Prostate gland (tissue), 2 donors: ENCODE results near the gene NECAP2. TPM values are rescaled to one million over a fixed set of nuclear protein-coding genes. Genes with fewer than 3 reads are reported as not detected.

Experiments used
- DNase-seq: peaks from one replicate; pipeline ENCODE4 v3.0.0-alpha.2; 2019; ENCODE audit warnings: low spot score
- H3K27ac ChIP-seq, 2 donors: fragments of 200-600 bp; sonication (generic); 2 replicates each; pipeline ENCODE4 v1.5.1; 2017 to 2019
- H3K27me3 ChIP-seq: fragments of 200-600 bp; sonication (generic); replicated peaks from 2 replicates; pipeline ENCODE4 v1.5.1; 2019; ENCODE audit not compliant: insufficient read depth
- H3K36me3 ChIP-seq, 2 donors: fragments of 200-600 bp; sonication (generic); 1 replicate in 1 of 2; 2 replicates in 1 of 2; pipeline versions ENCODE4 v1.5.1 to v1.8.1; 2017 to 2019
- H3K4me1 ChIP-seq: fragments of 200-600 bp; sonication (generic); replicated peaks from 2 replicates; pipeline ENCODE4 v1.5.1; 2019
- H3K4me3 ChIP-seq, 2 donors: fragments of 200-600 bp; sonication (generic); 2 replicates each; pipeline ENCODE4 v1.5.1; 2017 to 2019
- H3K9me3 ChIP-seq: fragments of 200-600 bp; sonication (generic); 2 replicates; pipeline ENCODE4 v1.5.1; 2017
- POLR2A ChIP-seq: fragments of 450-650 bp; IDR thresholded peaks from one replicate; pipeline ENCODE4 v1.6.1; 2016; ENCODE audit warnings: antibody characterized with exemption, mild to moderate bottlenecking
- POLR2AphosphoS5 ChIP-seq: sonication (generic); formaldehyde crosslinking; IDR thresholded peaks from one replicate; pipeline ENCODE4 v1.6.1; 2017; ENCODE audit warnings: antibody characterized with exemption
- WGBS: methylation state at CpG from one replicate; pipeline ENCODE4 v1.1.5; 2018; 5-methylcytosine and 5-hydroxymethylcytosine counted together
- intact Hi-C: fragments of 100-400 bp; cut with DNase I; formaldehyde crosslinking; loops from one replicate; pipeline ENCODE4 v1.14.2; 2022
- total RNA-seq, 2 donors: library from RNA; depleted of rRNA; stranded (reverse); fragments of >200 nt; gene quantifications; one replicate each; pipeline ENCODE4 v1.1.0, GENCODE V29; 2016
- TF ChIP-seq, protein P1 (sequence below), 4 experiments: fragments of 200-600 bp in 2 of 4; fragments of 450-650 bp in 2 of 4; sonication (generic) in 2 of 4; IDR thresholded peaks; 1 replicate in 3 of 4; 2 replicates in 1 of 4; pipeline ENCODE4 v1.5.1; 2016 to 2019; ENCODE audit warnings: antibody characterized with exemption in 4 of 4, mild to moderate bottlenecking in 2 of 4, moderate library complexity in 2 of 4

Gene NECAP2
- total RNA-seq, 2 donors from 2014 or later: 43.7 to 106 TPM

GRCh38 chr1:16410803-16411202 is 29.7 kb upstream of the NECAP2 start:
- 96% methylated on average over 5 of the region's 5 CpGs for WGBS
- TF ChIP-seq POLR2AphosphoS5 (no peak), POLR2A (no peak)
- TF ChIP-seq, protein P1, sequence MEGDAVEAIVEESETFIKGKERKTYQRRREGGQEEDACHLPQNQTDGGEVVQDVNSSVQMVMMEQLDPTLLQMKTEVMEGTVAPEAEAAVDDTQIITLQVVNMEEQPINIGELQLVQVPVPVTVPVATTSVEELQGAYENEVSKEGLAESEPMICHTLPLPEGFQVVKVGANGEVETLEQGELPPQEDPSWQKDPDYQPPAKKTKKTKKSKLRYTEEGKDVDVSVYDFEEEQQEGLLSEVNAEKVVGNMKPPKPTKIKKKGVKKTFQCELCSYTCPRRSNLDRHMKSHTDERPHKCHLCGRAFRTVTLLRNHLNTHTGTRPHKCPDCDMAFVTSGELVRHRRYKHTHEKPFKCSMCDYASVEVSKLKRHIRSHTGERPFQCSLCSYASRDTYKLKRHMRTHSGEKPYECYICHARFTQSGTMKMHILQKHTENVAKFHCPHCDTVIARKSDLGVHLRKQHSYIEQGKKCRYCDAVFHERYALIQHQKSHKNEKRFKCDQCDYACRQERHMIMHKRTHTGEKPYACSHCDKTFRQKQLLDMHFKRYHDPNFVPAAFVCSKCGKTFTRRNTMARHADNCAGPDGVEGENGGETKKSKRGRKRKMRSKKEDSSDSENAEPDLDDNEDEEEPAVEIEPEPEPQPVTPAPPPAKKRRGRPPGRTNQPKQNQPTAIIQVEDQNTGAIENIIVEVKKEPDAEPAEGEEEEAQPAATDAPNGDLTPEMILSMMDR (IDR thresholded peaks at IDR 0.05): no peak
- no peaks in the 10 kb centered on the region for H3K4me1 ChIP-seq
- intact Hi-C loops: no loop called here
- no peaks in the 10 kb centered on the region for H3K36me3 ChIP-seq
- no peak overlapping the region for H3K27ac ChIP-seq
- H3K9me3 ChIP-seq: no peaks in the 10 kb centered on the region
- no peaks in the 10 kb centered on the region for H3K27me3 ChIP-seq
- no peak for DNase-seq
- no peak overlapping the region for H3K4me3 ChIP-seq

- H3K27me3 ChIP-seq: no peaks in the 10 kb centered on the region
- intact Hi-C loops: no loop called here
- H3K4me1 ChIP-seq: no peaks in the 10 kb centered on the region
- H3K4me3 ChIP-seq: no peak overlapping the region
- no peak for DNase-seq
- H3K27ac ChIP-seq: no peak overlapping the region
- no peaks in the 10 kb centered on the region for H3K36me3 ChIP-seq
- TF ChIP-seq POLR2AphosphoS5: no peak
- no peak for TF ChIP-seq POLR2A
- TF ChIP-seq, protein P1 (IDR thresholded peaks at IDR 0.05): no peak
- 86% methylated on average over 3 of the region's 3 CpGs for WGBS
- no peaks in the 10 kb centered on the region for H3K9me3 ChIP-seq
Measured at GRCh38 chr1:16413191-16413590, 27.3 kb upstream of the NECAP2 start.

GRCh38 chr1:16418823-16419425 is 21.6 kb upstream of the NECAP2 start:
- no peak overlapping the region for H3K27ac ChIP-seq
- H3K4me3 ChIP-seq: no peak overlapping the region
- intact Hi-C loops: no loop called here
- WGBS: 91% methylated on average over 7 of the region's 7 CpGs
- H3K9me3 ChIP-seq: no peaks in the 10 kb centered on the region
- no peaks in the 10 kb centered on the region for H3K4me1 ChIP-seq
- no peak for TF ChIP-seq POLR2AphosphoS5
- TF ChIP-seq, protein P1 (IDR thresholded peaks at IDR 0.05): no peak
- no peak for TF ChIP-seq POLR2A
- no peak for DNase-seq
- no peaks in the 10 kb centered on the region for H3K27me3 ChIP-seq
- no peaks in the 10 kb centered on the region for H3K36me3 ChIP-seq

- H3K27me3 ChIP-seq: no peaks in the 10 kb centered on the region
- no peak overlapping the region for H3K4me3 ChIP-seq
- no peak overlapping the region for H3K27ac ChIP-seq
- no peaks in the 10 kb centered on the region for H3K36me3 ChIP-seq
- DNase-seq: no peak
- no peaks in the 10 kb centered on the region for H3K9me3 ChIP-seq
- intact Hi-C loops: no loop called here
- TF ChIP-seq, protein P1 (IDR thresholded peaks at IDR 0.05): no peak
- TF ChIP-seq POLR2A: no peak
- no peak for TF ChIP-seq POLR2AphosphoS5
- WGBS: 60% methylated on average over 9 of the region's 9 CpGs
- H3K4me1 ChIP-seq: no peaks in the 10 kb centered on the region
Measured at GRCh38 chr1:16420424-16421118, 20.0 kb upstream of the NECAP2 start.

GRCh38 chr1:16421201-16421600 is 19.3 kb upstream of the NECAP2 start:
- TF ChIP-seq POLR2AphosphoS5: no peak
- no peak for TF ChIP-seq POLR2A
- TF ChIP-seq, protein P1 (IDR thresholded peaks at IDR 0.05): no peak

More at GRCh38 chr1:16421201-16421600, 19.3 kb upstream of the NECAP2 start:
- intact Hi-C loops: no loop called here
- Histone ChIP-seq H3K4me3 (no peak overlapping the region), H3K9me3 (no peaks in the 10 kb centered on the region), H3K36me3 (no peaks in the 10 kb centered on the region), H3K27ac (no peak overlapping the region), H3K27me3 (no peaks in the 10 kb centered on the region), H3K4me1 (no peaks in the 10 kb centered on the region)
- DNase-seq: no peak
- 80% methylated on average over 7 of the region's 7 CpGs for WGBS
